ENCODE results near the gene FILIP1L.

Gene FILIP1L

DNA sequence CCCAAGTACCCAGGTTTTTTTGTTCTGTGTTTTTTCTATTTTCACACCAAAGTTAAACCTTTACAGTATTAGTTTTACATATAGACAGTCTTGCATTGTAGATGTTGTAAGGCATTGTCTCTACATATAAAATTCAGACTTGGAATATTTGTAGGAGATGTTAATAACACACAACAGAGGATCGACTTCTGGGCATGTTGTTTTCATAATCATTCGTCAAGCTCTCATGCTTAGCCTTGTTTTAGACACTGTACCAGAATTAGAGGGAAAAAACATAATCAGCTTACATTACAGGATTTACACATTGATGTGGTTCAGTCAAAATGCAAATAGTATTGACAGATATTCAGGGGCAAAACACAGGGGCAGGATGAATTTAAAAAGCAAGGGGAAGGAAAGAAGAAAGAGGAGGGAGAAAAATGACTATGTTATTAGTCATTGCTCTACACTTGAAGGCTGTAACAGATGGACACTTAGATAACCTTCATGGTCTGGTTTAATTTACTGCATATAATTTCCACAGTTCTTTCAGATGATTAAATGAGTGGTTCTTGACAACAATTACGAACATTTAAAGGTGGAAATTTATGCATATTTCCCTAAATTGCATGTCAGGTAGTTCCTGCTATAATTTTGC lies 289.2 kb downstream of the FILIP1L start:
- Histone ChIP-seq H3K9ac (ENCODE audit: low read length in 2 of 2) (no peak overlapping the region), H3K9me3 (ENCODE audit: control insufficient read depth in 2 of 2, low read length in 2 of 2) (no peaks in the 10 kb centered on the region), H3K4me3 (ENCODE audit: low read length in 2 of 2) (no peak overlapping the region), H3K36me3 (ENCODE audit: control insufficient read depth in 2 of 2, insufficient read depth in 2 of 2, low read length in 2 of 2) (no peaks in the 10 kb centered on the region), H3K27me3 (ENCODE audit: control insufficient read depth in 1 of 2, insufficient read depth in 2 of 2, low read length in 2 of 2) (no peaks in the 10 kb centered on the region), H3K4me1 (ENCODE audit: control insufficient read depth, insufficient read depth, low read length) (no peaks in the 10 kb centered on the region), H3K27ac (ENCODE audit: low read length) (no peak overlapping the region)

DNA sequence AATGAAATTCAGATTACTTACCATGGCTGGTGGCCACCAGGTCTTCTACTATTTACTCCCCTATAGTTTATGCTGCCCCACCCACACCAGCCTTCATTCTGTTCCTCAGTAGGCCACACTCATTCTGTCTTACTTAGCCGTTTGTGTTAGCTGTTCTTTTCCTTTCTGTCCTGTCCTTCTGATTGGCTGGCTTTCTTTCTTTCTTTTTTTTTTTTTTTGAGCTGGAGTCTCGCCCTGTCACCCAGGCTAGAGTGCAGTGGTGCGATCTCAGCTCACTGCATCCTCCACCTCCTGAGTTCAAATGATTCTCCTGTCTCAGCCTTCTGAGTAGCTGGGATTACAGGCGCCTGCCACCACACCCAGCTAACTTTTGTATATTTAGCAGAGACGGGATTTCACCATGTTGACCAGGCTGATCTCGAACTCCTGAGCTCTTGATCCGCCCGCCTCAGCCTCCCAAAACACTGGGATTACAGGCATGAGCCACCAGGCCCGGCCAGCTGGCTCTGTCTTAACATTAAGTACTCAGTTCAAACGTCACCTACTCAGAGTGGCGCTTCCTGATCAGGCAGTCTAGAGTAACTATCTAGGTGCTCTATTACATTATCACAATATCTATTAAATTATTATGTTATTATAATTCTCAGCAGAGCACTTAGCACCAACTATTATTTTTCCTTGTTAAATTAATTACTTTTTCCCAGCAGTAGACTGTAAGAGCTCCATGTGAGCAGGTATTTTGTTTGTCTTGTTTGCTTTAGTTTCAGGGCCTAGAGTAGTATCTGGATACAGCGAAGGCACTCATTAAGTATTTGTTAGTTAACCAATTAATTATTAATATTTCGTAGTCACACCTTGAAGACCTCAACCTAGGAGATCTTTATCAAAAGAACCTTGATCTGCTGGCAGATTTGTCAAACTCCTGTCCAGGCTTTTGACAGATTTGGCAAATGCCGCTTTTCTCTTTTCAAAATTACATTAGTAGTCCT lies 290.3 kb downstream of the FILIP1L start:
- Histone ChIP-seq H3K9ac (ENCODE audit: low read length in 2 of 2) (no peak overlapping the region), H3K9me3 (ENCODE audit: control insufficient read depth in 2 of 2, low read length in 2 of 2) (no peaks in the 10 kb centered on the region), H3K27me3 (ENCODE audit: control insufficient read depth in 1 of 2, insufficient read depth in 2 of 2, low read length in 2 of 2) (no peaks in the 10 kb centered on the region), H3K36me3 (ENCODE audit: control insufficient read depth in 2 of 2, insufficient read depth in 2 of 2, low read length in 2 of 2) (no peaks in the 10 kb centered on the region), H3K4me3 (ENCODE audit: low read length in 2 of 2) (no peak overlapping the region), H3K4me1 (ENCODE audit: control insufficient read depth, insufficient read depth, low read length) (no peaks in the 10 kb centered on the region), H3K27ac (ENCODE audit: low read length) (no peak overlapping the region)

DNA sequence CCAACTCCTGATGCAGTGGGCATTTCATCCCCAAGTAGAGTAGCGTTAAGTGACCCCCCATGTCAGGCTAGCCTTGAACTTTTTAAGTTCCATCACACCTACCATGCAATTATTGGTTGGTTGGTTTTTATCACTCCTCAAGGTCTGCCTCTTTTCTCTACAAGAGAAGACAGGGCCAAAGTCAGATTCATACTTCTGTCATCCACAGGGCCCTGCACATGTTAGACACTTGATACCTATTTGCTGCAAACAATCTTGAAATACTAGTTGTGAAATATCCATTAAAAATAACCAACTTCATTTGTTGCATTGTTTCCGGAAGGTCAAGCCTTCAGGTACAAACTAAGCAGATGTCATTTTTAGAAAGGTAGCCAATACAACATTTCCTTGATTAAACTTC lies 295.5 kb downstream of the FILIP1L start:
- H3K27ac ChIP-seq (ENCODE audit: low read length), result no peak overlapping the region
- no peaks in the 10 kb centered on the region for H3K4me1 ChIP-seq (ENCODE audit: control insufficient read depth, insufficient read depth, low read length)
- H3K4me3 ChIP-seq (ENCODE audit: low read length in 2 of 2), result peak overlapping the region in 1 of 2 donors; percentile 94
- H3K27me3 ChIP-seq (ENCODE audit: control insufficient read depth in 1 of 2, insufficient read depth in 2 of 2, low read length in 2 of 2), result no peaks in the 10 kb centered on the region
- no peaks in the 10 kb centered on the region for H3K9me3 ChIP-seq (ENCODE audit: control insufficient read depth in 2 of 2, low read length in 2 of 2)
- no peaks in the 10 kb centered on the region for H3K36me3 ChIP-seq (ENCODE audit: control insufficient read depth in 2 of 2, insufficient read depth in 2 of 2, low read length in 2 of 2)
- H3K9ac ChIP-seq (ENCODE audit: low read length in 2 of 2), result peak overlapping the region in 1 of 2 donors; percentile 73

DNA sequence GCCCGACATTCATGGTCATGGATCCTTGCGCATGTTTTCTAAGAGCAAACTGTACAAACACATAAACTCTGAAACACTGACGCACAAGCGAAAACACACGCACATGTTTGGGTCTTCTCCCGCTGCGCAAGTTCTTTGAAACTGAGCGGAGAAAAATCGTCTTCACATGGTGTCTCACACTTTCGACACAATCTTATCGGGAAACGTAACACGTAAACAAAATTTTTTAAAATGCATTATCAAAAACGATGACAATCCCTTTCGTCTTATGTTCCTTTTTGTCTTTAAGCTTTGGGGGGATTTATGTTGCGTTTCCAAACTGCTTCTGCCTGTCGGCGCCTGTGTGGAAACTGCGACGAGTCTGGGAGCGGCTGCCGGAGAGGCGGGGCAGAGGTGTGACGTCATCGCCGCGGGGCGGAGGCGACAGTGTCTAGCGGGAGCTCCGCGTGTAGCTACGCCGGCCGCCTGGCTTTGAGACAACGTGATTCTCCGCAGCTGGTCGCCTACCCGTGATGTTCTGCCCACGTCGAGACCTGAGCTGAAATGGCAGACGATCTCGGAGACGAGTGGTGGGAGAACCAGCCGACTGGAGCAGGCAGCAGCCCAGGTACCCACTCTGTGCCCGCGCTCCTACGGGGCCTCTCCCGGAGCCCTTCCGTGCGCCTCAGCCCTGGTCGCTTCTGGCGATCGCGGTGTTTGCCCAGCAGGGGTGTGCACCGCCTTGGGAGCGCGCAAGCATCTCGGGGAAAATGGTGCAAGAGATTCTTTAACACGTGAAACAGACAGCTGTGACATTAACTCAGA lies 296.7 kb downstream of the FILIP1L start, which contains the start of gene CMSS1:
Gene CMSS1 (plus strand): TSS at position 426 of the 804 bp plus-strand sequence.
- Histone ChIP-seq H3K4me3 (ENCODE audit: low read length in 2 of 2) (peak within 1 kb of the TSS; percentile 76 to 94), H3K27ac (ENCODE audit: low read length) (peak within 1 kb of the TSS; percentile 87), H3K36me3 (ENCODE audit: control insufficient read depth in 2 of 2, insufficient read depth in 2 of 2, low read length in 2 of 2) (no peaks in the 10 kb centered on the region), H3K9ac (ENCODE audit: low read length in 2 of 2) (peak within 1 kb of the TSS; percentile 73 to 92), H3K27me3 (ENCODE audit: control insufficient read depth in 1 of 2, insufficient read depth in 2 of 2, low read length in 2 of 2) (no peaks in the 10 kb centered on the region), H3K9me3 (ENCODE audit: control insufficient read depth in 2 of 2, low read length in 2 of 2) (no peaks in the 10 kb centered on the region), H3K4me1 (ENCODE audit: control insufficient read depth, insufficient read depth, low read length) (no peaks in the 10 kb centered on the region)

DNA sequence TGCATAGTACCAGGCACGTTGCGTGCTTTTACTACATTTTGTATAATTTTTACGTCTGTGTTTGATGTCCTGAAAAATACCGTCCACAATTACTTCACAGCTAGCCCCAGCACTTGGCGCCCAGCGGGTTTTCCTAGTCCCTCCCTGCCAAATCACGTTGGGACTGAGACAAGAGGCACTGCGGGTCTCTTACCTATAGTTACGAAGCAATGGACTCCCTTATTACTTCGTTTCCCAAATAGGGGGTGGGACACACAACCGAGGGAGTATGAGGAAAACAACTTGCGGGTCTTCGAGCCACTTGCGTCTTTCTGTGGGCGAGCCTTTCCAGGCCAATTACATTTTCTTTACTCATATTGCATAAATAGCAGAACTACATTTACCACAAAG lies 297.3 kb downstream of the FILIP1L start:
- Histone ChIP-seq H3K27ac (ENCODE audit: low read length) (peak overlapping the region; percentile 87), H3K4me3 (ENCODE audit: low read length in 2 of 2) (peak overlapping the region; percentile 76 to 94), H3K27me3 (ENCODE audit: control insufficient read depth in 1 of 2, insufficient read depth in 2 of 2, low read length in 2 of 2) (no peaks in the 10 kb centered on the region), H3K36me3 (ENCODE audit: control insufficient read depth in 2 of 2, insufficient read depth in 2 of 2, low read length in 2 of 2) (no peaks in the 10 kb centered on the region), H3K9ac (ENCODE audit: low read length in 2 of 2) (peak overlapping the region; percentile 73 to 92), H3K4me1 (ENCODE audit: control insufficient read depth, insufficient read depth, low read length) (no peaks in the 10 kb centered on the region), H3K9me3 (ENCODE audit: control insufficient read depth in 2 of 2, low read length in 2 of 2) (no peaks in the 10 kb centered on the region)

DNA sequence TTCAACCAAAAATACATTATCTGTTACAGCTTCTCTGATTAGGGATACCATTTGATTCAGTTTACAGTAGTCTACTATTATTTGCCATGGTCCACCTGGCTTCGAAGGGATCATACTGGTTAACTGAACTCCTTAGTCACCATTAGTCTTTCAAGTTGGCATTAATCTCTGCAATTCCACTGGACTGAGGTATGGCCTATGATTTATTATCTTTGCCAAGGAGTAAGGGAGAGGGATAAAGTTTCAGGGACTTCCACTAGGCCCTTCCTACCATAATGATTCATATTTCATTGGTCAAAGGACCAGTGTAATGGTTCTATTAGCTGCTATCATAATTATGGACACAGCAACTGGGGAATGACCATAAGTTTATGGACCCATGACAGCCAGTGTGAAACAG lies 303.9 kb downstream of the FILIP1L start:
- no peaks in the 10 kb centered on the region for H3K36me3 ChIP-seq (ENCODE audit: control insufficient read depth in 2 of 2, insufficient read depth in 2 of 2, low read length in 2 of 2)
- no peaks in the 10 kb centered on the region for H3K4me1 ChIP-seq (ENCODE audit: control insufficient read depth, insufficient read depth, low read length)
- no peak overlapping the region for H3K27ac ChIP-seq (ENCODE audit: low read length)
- H3K4me3 ChIP-seq (ENCODE audit: low read length in 2 of 2), result no peak overlapping the region
- H3K9me3 ChIP-seq (ENCODE audit: control insufficient read depth in 2 of 2, low read length in 2 of 2), result no peaks in the 10 kb centered on the region
- H3K9ac ChIP-seq (ENCODE audit: low read length in 2 of 2), result no peak overlapping the region
- H3K27me3 ChIP-seq (ENCODE audit: control insufficient read depth in 1 of 2, insufficient read depth in 2 of 2, low read length in 2 of 2), result no peaks in the 10 kb centered on the region

DNA sequence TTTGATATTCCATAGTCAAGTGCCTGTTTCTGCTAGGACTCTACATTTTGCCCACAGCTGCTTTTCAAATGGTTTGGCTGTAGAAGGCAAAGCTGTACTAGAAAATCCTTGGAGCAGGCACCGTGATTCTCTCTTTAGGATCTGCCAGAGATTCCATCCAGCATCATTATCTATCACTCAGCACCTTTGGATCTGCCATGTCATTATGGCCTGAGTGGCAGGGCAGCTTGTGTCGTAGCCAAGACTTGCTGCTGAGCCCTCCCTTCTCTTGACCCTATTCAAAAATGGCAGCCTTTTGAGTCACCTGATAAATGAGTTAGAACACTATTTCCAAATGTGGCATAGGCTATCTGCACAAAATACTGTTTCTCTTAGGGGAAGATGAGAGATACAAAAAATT lies 304.7 kb downstream of the FILIP1L start:
- Histone ChIP-seq H3K9ac (ENCODE audit: low read length in 2 of 2) (no peak overlapping the region), H3K27me3 (ENCODE audit: control insufficient read depth in 1 of 2, insufficient read depth in 2 of 2, low read length in 2 of 2) (no peaks in the 10 kb centered on the region), H3K27ac (ENCODE audit: low read length) (no peak overlapping the region), H3K4me3 (ENCODE audit: low read length in 2 of 2) (no peak overlapping the region), H3K36me3 (ENCODE audit: control insufficient read depth in 2 of 2, insufficient read depth in 2 of 2, low read length in 2 of 2) (no peaks in the 10 kb centered on the region), H3K4me1 (ENCODE audit: control insufficient read depth, insufficient read depth, low read length) (no peaks in the 10 kb centered on the region), H3K9me3 (ENCODE audit: control insufficient read depth in 2 of 2, low read length in 2 of 2) (peaks cover 0 to 4% of the 10 kb centered on the region in 2 donors)

DNA sequence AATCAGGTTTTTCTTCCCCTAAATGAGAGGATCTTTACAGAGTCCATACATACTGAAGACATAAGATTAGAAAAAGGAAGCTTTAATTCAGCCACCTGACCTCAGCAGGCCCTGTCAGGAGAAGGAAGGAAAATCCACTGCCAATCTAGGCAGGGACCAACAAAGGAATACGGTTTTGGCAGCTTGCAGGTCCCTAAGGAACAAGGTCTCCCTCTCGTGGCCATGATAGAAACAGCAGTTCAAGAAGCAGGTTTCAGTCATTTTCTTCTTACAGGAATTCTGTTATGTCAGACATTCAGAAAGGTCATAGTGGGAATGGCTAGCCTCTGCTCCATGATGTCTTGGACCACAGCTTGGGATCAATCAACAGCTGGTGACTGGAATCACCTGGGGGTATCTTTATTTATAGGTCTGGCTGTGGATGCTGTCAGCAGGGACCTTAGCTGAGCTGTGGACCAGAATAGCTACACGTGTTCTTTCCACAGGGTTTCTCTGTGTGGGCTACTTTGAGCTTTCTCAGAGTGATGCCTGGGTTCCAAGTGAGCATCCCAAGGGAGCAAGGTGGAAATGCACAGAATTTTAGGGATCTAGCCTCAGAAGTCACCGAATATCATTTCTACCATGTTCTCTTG lies 306.0 kb downstream of the FILIP1L start:
- peaks cover 0 to 4% of the 10 kb centered on the region in 2 donors for H3K9me3 ChIP-seq (ENCODE audit: control insufficient read depth in 2 of 2, low read length in 2 of 2)
- no peaks in the 10 kb centered on the region for H3K27me3 ChIP-seq (ENCODE audit: control insufficient read depth in 1 of 2, insufficient read depth in 2 of 2, low read length in 2 of 2)
- no peaks in the 10 kb centered on the region for H3K36me3 ChIP-seq (ENCODE audit: control insufficient read depth in 2 of 2, insufficient read depth in 2 of 2, low read length in 2 of 2)
- no peaks in the 10 kb centered on the region for H3K4me1 ChIP-seq (ENCODE audit: control insufficient read depth, insufficient read depth, low read length)
- no peak overlapping the region for H3K27ac ChIP-seq (ENCODE audit: low read length)
- H3K4me3 ChIP-seq (ENCODE audit: low read length in 2 of 2), result no peak overlapping the region
- H3K9ac ChIP-seq (ENCODE audit: low read length in 2 of 2), result no peak overlapping the region

DNA sequence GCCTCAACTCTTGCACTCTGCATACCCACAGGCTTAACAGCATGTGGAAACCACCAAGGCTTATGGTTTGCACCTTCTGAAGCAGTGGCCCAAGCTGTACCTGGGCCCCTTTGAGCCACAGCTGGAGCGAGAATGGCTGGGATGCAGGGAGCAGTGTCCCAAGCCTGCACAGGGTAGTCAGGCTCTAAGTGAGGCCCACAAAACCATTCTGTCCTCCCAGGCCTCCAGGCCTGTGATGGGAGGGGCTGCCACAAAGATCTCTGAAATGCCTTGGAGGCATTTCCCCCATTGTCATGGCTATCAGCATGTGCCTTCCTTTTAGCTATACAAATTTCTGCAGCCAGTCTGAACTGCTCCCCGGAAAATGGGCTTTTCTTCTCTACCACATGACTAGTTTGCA lies 309.1 kb downstream of the FILIP1L start:
- Histone ChIP-seq H3K4me1 (ENCODE audit: control insufficient read depth, insufficient read depth, low read length) (no peaks in the 10 kb centered on the region), H3K9ac (ENCODE audit: low read length in 2 of 2) (no peak overlapping the region), H3K36me3 (ENCODE audit: control insufficient read depth in 2 of 2, insufficient read depth in 2 of 2, low read length in 2 of 2) (no peaks in the 10 kb centered on the region), H3K27ac (ENCODE audit: low read length) (no peak overlapping the region), H3K27me3 (ENCODE audit: control insufficient read depth in 1 of 2, insufficient read depth in 2 of 2, low read length in 2 of 2) (no peaks in the 10 kb centered on the region), H3K9me3 (ENCODE audit: control insufficient read depth in 2 of 2, low read length in 2 of 2) (peaks cover 0 to 4% of the 10 kb centered on the region in 2 donors), H3K4me3 (ENCODE audit: low read length in 2 of 2) (no peak overlapping the region)

DNA sequence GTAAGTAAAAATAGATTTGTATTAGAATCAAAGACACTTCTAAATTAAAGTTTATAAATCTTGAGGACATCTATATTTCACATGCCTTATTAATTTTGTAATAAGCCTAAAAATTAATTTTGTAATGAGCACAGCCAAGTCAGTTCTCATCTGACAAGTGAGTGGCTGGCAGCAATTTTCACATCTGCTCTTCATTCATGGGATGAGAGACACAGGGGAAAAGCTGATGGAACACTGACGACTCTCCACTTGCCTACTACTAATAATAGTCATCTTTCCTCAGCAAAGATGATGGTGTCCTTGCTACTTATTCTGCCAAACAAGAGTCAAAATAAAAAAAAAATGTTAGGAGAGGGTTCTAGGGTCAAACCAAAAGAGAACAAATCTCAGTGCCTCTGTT lies 311.0 kb downstream of the FILIP1L start:
- no peak overlapping the region for H3K27ac ChIP-seq (ENCODE audit: low read length)
- no peaks in the 10 kb centered on the region for H3K27me3 ChIP-seq (ENCODE audit: control insufficient read depth in 1 of 2, insufficient read depth in 2 of 2, low read length in 2 of 2)
- H3K4me3 ChIP-seq (ENCODE audit: low read length in 2 of 2), result no peak overlapping the region
- H3K9ac ChIP-seq (ENCODE audit: low read length in 2 of 2), result no peak overlapping the region
- H3K4me1 ChIP-seq (ENCODE audit: control insufficient read depth, insufficient read depth, low read length), result no peaks in the 10 kb centered on the region
- H3K36me3 ChIP-seq (ENCODE audit: control insufficient read depth in 2 of 2, insufficient read depth in 2 of 2, low read length in 2 of 2), result no peaks in the 10 kb centered on the region
- peaks cover 0 to 4% of the 10 kb centered on the region in 2 donors for H3K9me3 ChIP-seq (ENCODE audit: control insufficient read depth in 2 of 2, low read length in 2 of 2)
